ENCODE results near the gene RASAL2.

The RASAL2 gene

DNA sequence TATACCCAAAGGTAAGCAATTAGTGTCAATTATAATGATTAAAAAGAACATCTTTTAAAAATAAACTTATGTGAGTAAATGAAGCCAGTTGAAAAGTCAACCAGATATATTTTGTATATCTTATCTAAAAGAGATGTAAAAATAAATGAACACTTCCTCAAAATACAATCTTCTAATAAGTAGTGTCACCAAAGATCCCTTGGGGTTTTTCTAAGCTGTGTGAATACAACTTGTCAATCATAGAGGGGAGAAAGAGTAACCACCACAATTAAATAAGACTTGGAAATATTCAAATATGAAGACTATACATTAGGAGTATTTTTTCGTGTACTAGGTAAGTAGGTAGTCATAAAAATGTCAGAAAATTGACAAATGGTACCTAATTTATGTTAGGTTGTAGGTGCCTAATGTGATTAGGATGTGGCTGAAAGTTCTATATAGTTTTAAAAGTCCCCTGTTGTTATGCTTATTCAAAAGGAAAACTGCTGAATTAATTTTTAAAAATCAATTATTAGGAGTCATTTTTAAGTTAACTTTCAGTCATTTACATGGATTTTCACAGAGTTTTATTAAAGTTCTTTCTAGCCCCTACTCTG lies 72.6 kb downstream of the RASAL2 start:
- no peaks in the 10 kb centered on the region for H3K9me2 ChIP-seq (replicated peaks; ENCODE audit: low read depth, low read length)
- no peak overlapping the region for H2AFZ ChIP-seq (ENCODE audit: low read length)
- no peaks in the 10 kb centered on the region for H3K79me2 ChIP-seq (ENCODE audit: insufficient read depth, low read length)
- H3K4me2 ChIP-seq (ENCODE audit: low read depth, low read length, poor library complexity, severe bottlenecking), result no peak overlapping the region
- H3K4me1 ChIP-seq (ENCODE audit: insufficient read depth, low read length, poor library complexity, severe bottlenecking), result no peaks in the 10 kb centered on the region
- no peaks in the 10 kb centered on the region for H3K36me3 ChIP-seq (ENCODE audit: insufficient read depth, low read length)
- no peaks in the 10 kb centered on the region for H3F3A ChIP-seq (ENCODE audit: low read depth)
- no peaks in the 10 kb centered on the region for H4K20me1 ChIP-seq (ENCODE audit: insufficient read depth, low read length, poor library complexity, severe bottlenecking)
- H3K27me3 ChIP-seq (ENCODE audit: insufficient read depth, low read length, poor library complexity, severe bottlenecking), result no peaks in the 10 kb centered on the region
- no peak overlapping the region for H3K4me3 ChIP-seq (ENCODE audit: low read length, poor library complexity, severe bottlenecking)
- H3K9ac ChIP-seq (ENCODE audit: low read depth, low read length, poor library complexity, severe bottlenecking), result no peak overlapping the region
- no peaks in the 10 kb centered on the region for H3K9me3 ChIP-seq (ENCODE audit: insufficient read depth, low read depth, low read length)
- no peak for TF ChIP-seq EZH2phosphoT487 (IDR thresholded peaks at IDR 0.05; ENCODE audit: borderline replicate concordance)
- TF ChIP-seq, protein P1, sequence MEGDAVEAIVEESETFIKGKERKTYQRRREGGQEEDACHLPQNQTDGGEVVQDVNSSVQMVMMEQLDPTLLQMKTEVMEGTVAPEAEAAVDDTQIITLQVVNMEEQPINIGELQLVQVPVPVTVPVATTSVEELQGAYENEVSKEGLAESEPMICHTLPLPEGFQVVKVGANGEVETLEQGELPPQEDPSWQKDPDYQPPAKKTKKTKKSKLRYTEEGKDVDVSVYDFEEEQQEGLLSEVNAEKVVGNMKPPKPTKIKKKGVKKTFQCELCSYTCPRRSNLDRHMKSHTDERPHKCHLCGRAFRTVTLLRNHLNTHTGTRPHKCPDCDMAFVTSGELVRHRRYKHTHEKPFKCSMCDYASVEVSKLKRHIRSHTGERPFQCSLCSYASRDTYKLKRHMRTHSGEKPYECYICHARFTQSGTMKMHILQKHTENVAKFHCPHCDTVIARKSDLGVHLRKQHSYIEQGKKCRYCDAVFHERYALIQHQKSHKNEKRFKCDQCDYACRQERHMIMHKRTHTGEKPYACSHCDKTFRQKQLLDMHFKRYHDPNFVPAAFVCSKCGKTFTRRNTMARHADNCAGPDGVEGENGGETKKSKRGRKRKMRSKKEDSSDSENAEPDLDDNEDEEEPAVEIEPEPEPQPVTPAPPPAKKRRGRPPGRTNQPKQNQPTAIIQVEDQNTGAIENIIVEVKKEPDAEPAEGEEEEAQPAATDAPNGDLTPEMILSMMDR (conservative IDR thresholded peaks at IDR 0.05; ENCODE audit: low read length), result no peak

DNA sequence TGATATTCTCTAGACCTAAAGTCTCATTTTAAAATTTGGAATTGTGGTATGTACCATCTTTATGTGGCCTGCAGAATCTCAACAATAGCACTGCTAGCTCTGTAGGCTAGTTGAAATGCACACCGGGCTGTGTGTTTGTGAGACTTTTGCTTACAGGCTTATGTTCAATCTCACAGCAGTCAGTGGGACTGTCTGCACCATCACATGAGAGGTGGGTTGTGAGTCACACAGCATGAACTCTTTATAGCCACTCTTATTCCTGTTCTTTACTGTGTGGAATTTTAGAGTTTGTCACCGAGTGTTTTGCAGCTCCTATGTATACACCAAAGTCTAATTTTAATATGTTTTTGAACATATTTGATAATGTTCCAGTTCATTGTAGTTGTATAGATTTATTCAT lies 74.6 kb downstream of the RASAL2 start:
- no peaks in the 10 kb centered on the region for H4K20me1 ChIP-seq (ENCODE audit: insufficient read depth, low read length, poor library complexity, severe bottlenecking)
- TF ChIP-seq, protein P1 (conservative IDR thresholded peaks at IDR 0.05; ENCODE audit: low read length), result no peak
- no peak for TF ChIP-seq EZH2phosphoT487 (IDR thresholded peaks at IDR 0.05; ENCODE audit: borderline replicate concordance)
- no peak overlapping the region for H3K9ac ChIP-seq (ENCODE audit: low read depth, low read length, poor library complexity, severe bottlenecking)
- H3K4me3 ChIP-seq (ENCODE audit: low read length, poor library complexity, severe bottlenecking), result no peak overlapping the region
- H3K4me1 ChIP-seq (ENCODE audit: insufficient read depth, low read length, poor library complexity, severe bottlenecking), result no peaks in the 10 kb centered on the region
- H3K9me2 ChIP-seq (replicated peaks; ENCODE audit: low read depth, low read length), result no peaks in the 10 kb centered on the region
- no peak overlapping the region for H3K4me2 ChIP-seq (ENCODE audit: low read depth, low read length, poor library complexity, severe bottlenecking)
- no peaks in the 10 kb centered on the region for H3K9me3 ChIP-seq (ENCODE audit: insufficient read depth, low read depth, low read length)
- H3F3A ChIP-seq (ENCODE audit: low read depth), result no peaks in the 10 kb centered on the region
- H3K79me2 ChIP-seq (ENCODE audit: insufficient read depth, low read length), result no peaks in the 10 kb centered on the region
- H3K36me3 ChIP-seq (ENCODE audit: insufficient read depth, low read length), result no peaks in the 10 kb centered on the region
- H2AFZ ChIP-seq (ENCODE audit: low read length), result no peak overlapping the region
- H3K27me3 ChIP-seq (ENCODE audit: insufficient read depth, low read length, poor library complexity, severe bottlenecking), result no peaks in the 10 kb centered on the region

DNA sequence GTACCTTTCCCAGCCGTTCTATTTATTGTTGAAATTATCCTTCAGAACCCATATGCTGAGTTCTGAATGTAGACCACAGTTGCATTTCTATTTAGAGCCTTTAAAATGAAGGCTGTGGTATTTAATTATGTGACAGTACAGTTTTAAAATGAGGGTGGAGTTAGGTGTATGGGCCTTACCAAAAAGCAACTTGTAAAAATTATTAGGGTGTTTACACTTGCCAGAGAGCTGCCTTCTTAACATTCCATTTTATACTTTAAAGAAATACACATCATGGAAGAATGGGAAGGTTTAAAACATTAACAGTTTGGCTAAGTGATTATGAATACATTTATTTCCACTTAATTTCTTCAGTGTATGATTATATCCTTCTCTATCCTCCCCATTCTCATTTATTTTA lies 75.7 kb downstream of the RASAL2 start:
- Histone ChIP-seq H3K4me2 (ENCODE audit: low read depth, low read length, poor library complexity, severe bottlenecking) (no peak overlapping the region), H3K9me3 (ENCODE audit: insufficient read depth, low read depth, low read length) (no peaks in the 10 kb centered on the region), H3K27me3 (ENCODE audit: insufficient read depth, low read length, poor library complexity, severe bottlenecking) (no peaks in the 10 kb centered on the region), H3K4me3 (ENCODE audit: low read length, poor library complexity, severe bottlenecking) (no peak overlapping the region), H3F3A (ENCODE audit: low read depth) (no peaks in the 10 kb centered on the region), H3K9me2 (replicated peaks; ENCODE audit: low read depth, low read length) (no peaks in the 10 kb centered on the region), H3K9ac (ENCODE audit: low read depth, low read length, poor library complexity, severe bottlenecking) (no peak overlapping the region), H3K4me1 (ENCODE audit: insufficient read depth, low read length, poor library complexity, severe bottlenecking) (no peaks in the 10 kb centered on the region), H4K20me1 (ENCODE audit: insufficient read depth, low read length, poor library complexity, severe bottlenecking) (no peaks in the 10 kb centered on the region), H3K79me2 (ENCODE audit: insufficient read depth, low read length) (no peaks in the 10 kb centered on the region), H2AFZ (ENCODE audit: low read length) (no peak overlapping the region), H3K36me3 (ENCODE audit: insufficient read depth, low read length) (no peaks in the 10 kb centered on the region)
- no peak for TF ChIP-seq EZH2phosphoT487 (IDR thresholded peaks at IDR 0.05; ENCODE audit: borderline replicate concordance)
- TF ChIP-seq, protein P1 (conservative IDR thresholded peaks at IDR 0.05; ENCODE audit: low read length), result no peak

Measured in Loucy (cell line).